H9 (cell line): Measurements from ENCODE around the gene NEB. TPM values are rescaled to one million over a fixed set of nuclear protein-coding genes. Genes with fewer than 3 reads are reported as not detected.

Source experiments
- DNase-seq: peaks from one replicate; pipeline ENCODE4 v3.0.0-alpha.2; 2017
- H2AFZ ChIP-seq: one replicate; pipeline ENCODE4 v1.6.1; 2013; ENCODE audit warnings: mild to moderate bottlenecking, low read length, control low read depth, moderate library complexity
- H2AK5ac ChIP-seq: 2 replicates; pipeline ENCODE4 v1.6.1; 2013; ENCODE audit warnings: low read length, control low read depth, mixed read lengths; ENCODE audit not compliant: insufficient read length
- H2BK120ac ChIP-seq: one replicate; pipeline ENCODE4 v1.6.1; 2013; ENCODE audit warnings: low read depth, mild to moderate bottlenecking, low read length, control low read depth, inconsistent platforms; ENCODE audit not compliant: poor library complexity, severe bottlenecking
- H2BK12ac ChIP-seq: 2 replicates; pipeline ENCODE4 v1.6.1; 2013; ENCODE audit warnings: low read length, control low read depth, mixed read lengths, low read depth; ENCODE audit not compliant: insufficient read length
- H2BK15ac ChIP-seq: 2 replicates; pipeline ENCODE4 v1.6.1; 2013; ENCODE audit warnings: low read depth, low read length, control low read depth
- H2BK20ac ChIP-seq: one replicate; pipeline ENCODE4 v1.6.1; 2013; ENCODE audit warnings: low read depth, mild to moderate bottlenecking, low read length, control low read depth, inconsistent platforms; ENCODE audit not compliant: poor library complexity, severe bottlenecking
- H2BK5ac ChIP-seq: 2 replicates; pipeline ENCODE4 v1.6.1; 2013; ENCODE audit warnings: low read length, control low read depth, mixed read lengths; ENCODE audit not compliant: insufficient read length
- H3K14ac ChIP-seq: 2 replicates; pipeline ENCODE4 v1.6.1; 2013; ENCODE audit warnings: low read length, control low read depth; ENCODE audit not compliant: insufficient read depth
- H3K18ac ChIP-seq: 2 replicates; pipeline ENCODE4 v1.6.1; 2013; ENCODE audit warnings: low read depth, mild to moderate bottlenecking, mixed read lengths, low read length, control low read depth; ENCODE audit not compliant: insufficient read length
- H3K23ac ChIP-seq: 2 replicates; pipeline ENCODE4 v1.6.1; 2013; ENCODE audit warnings: low read length, control low read depth, mixed read lengths, low read depth; ENCODE audit not compliant: insufficient read length
- H3K23me2 ChIP-seq: 2 replicates; pipeline ENCODE4 v1.6.1; 2013; ENCODE audit warnings: low read depth, mild to moderate bottlenecking, mixed read lengths, low read length, control low read depth; ENCODE audit not compliant: insufficient read length, poor library complexity, severe bottlenecking
- H3K27ac ChIP-seq: 2 replicates; pipeline ENCODE4 v1.5.1; 2013; ENCODE audit warnings: low read length, control low read depth, mixed read lengths, low read depth; ENCODE audit not compliant: insufficient read length
- H3K27me3 ChIP-seq: 2 replicates; pipeline ENCODE4 v1.6.1; 2013; ENCODE audit warnings: low read length, control low read depth, inconsistent platforms; ENCODE audit not compliant: insufficient read depth
- H3K4ac ChIP-seq: 2 replicates; pipeline ENCODE4 v1.6.1; 2013; ENCODE audit warnings: low read depth, mild to moderate bottlenecking, control low read depth, inconsistent platforms, low read length, moderate library complexity
- H3K4me1 ChIP-seq: 2 replicates; pipeline ENCODE4 v1.6.1; 2013; ENCODE audit warnings: low read length, control low read depth, inconsistent platforms; ENCODE audit not compliant: insufficient read depth
- H3K4me2 ChIP-seq: 2 replicates; pipeline ENCODE4 v1.6.1; 2013; ENCODE audit warnings: low read length, control low read depth, mixed read lengths; ENCODE audit not compliant: insufficient read length, insufficient read depth
- H3K56ac ChIP-seq: 2 replicates; pipeline ENCODE4 v1.6.1; 2013; ENCODE audit warnings: low read depth, mild to moderate bottlenecking, mixed read lengths, low read length, control low read depth; ENCODE audit not compliant: insufficient read length
- H3K79me1 ChIP-seq: 2 replicates; pipeline ENCODE4 v1.6.1; 2013; ENCODE audit warnings: low read depth, mild to moderate bottlenecking, moderate library complexity, low read length, control low read depth, inconsistent platforms; ENCODE audit not compliant: insufficient read depth, poor library complexity, severe bottlenecking
- H3K79me2 ChIP-seq: 2 replicates; pipeline ENCODE4 v1.6.1; 2013; ENCODE audit warnings: low read length, control low read depth, inconsistent platforms; ENCODE audit not compliant: insufficient read depth
- H3K9ac ChIP-seq: 2 replicates; pipeline ENCODE4 v1.6.1; 2013; ENCODE audit warnings: low read length, control low read depth, mixed read lengths; ENCODE audit not compliant: insufficient read length; ENCODE audit errors: extremely low read depth
- H3K9me3 ChIP-seq: one replicate; pipeline ENCODE4 v1.6.1; 2013; ENCODE audit warnings: low read depth, low read length, inconsistent platforms; ENCODE audit not compliant: control insufficient read depth
- H3T11ph ChIP-seq: one replicate; pipeline ENCODE4 v1.6.1; 2013; ENCODE audit warnings: mild to moderate bottlenecking, low read length, control low read depth, inconsistent platforms
- H4K20me1 ChIP-seq: one replicate; pipeline ENCODE4 v1.6.1; 2013; ENCODE audit not compliant: control insufficient read depth, insufficient read length, insufficient read depth
- H4K5ac ChIP-seq: 2 replicates; pipeline ENCODE4 v1.6.1; 2013; ENCODE audit warnings: low read depth, mild to moderate bottlenecking, mixed read lengths, low read length, control low read depth; ENCODE audit not compliant: insufficient read length
- H4K8ac ChIP-seq: replicated peaks from 2 replicates; pipeline ENCODE4 v1.6.1; 2013; ENCODE audit warnings: low read length, control low read depth, mixed read lengths, low read depth; ENCODE audit not compliant: insufficient read length
- H4K91ac ChIP-seq: 2 replicates; pipeline ENCODE4 v1.6.1; 2013; ENCODE audit warnings: low read depth, mild to moderate bottlenecking, moderate library complexity, mixed read lengths, low read length, control low read depth; ENCODE audit not compliant: insufficient read length
- H3K27ac Mint-ChIP-seq, 3 experiments: 2 replicates in 2 of 3; 3 replicates in 1 of 3; pipeline ENCODE4 v1.8.0; 2020 to 2021; ENCODE audit warnings: mixed read lengths in 3 of 3, mild to moderate bottlenecking in 1 of 3, moderate library complexity in 1 of 3
- H3K27me3 Mint-ChIP-seq: 2 replicates; pipeline ENCODE4 v1.8.0; 2021; ENCODE audit warnings: low read depth, mild to moderate bottlenecking, moderate library complexity, mixed read lengths
- H3K36me3 Mint-ChIP-seq, 3 experiments: 2 replicates in 2 of 3; 3 replicates in 1 of 3; pipeline ENCODE4 v1.8.0; 2020 to 2021; ENCODE audit warnings: low read depth in 3 of 3, mixed read lengths in 3 of 3; ENCODE audit not compliant: insufficient read depth in 1 of 3
- H3K4me1 Mint-ChIP-seq, 2 experiments: 2 replicates each; pipeline ENCODE4 v1.8.0; 2020; ENCODE audit warnings: mixed read lengths in 2 of 2
- H3K4me3 Mint-ChIP-seq, 2 experiments: 2 replicates in 1 of 2; 3 replicates in 1 of 2; pipeline ENCODE4 v1.8.0; 2020 to 2021; ENCODE audit warnings: mild to moderate bottlenecking in 2 of 2, mixed read lengths in 2 of 2, moderate library complexity in 1 of 2
- H3K9me3 Mint-ChIP-seq, 2 experiments: 2 replicates in 1 of 2; 3 replicates in 1 of 2; pipeline ENCODE4 v1.8.0; 2020; ENCODE audit warnings: mild to moderate bottlenecking in 2 of 2, mixed read lengths in 2 of 2, moderate library complexity in 1 of 2
- WGBS: extraction: QIAGEN DNeasy Blood & Tissue Kit; methylation state at CpG from one replicate; pipeline ENCODE4 v1.1.7; 2013; ENCODE audit warnings: missing lambda C conversion rate, low lambda C conversion rate, mixed read lengths; ENCODE audit not compliant: insufficient read length; ENCODE audit errors: extremely low coverage; 5-methylcytosine and 5-hydroxymethylcytosine counted together
- total RNA-seq: library from RNA; stranded (reverse); gene quantifications from 2 replicates; pipeline ENCODE4 v1.2.1, GENCODE V29; 2021
- TF ChIP-seq, protein P1 (sequence below): fragments of 200-600 bp; sonication (generic); conservative IDR thresholded peaks from 3 replicates; pipeline ENCODE4 v1.8.0; 2021; ENCODE audit warnings: antibody characterized with exemption, mild to moderate bottlenecking

The NEB gene
- total RNA-seq, 1 experiment from 2014 or later: 0.98 TPM

DNA sequence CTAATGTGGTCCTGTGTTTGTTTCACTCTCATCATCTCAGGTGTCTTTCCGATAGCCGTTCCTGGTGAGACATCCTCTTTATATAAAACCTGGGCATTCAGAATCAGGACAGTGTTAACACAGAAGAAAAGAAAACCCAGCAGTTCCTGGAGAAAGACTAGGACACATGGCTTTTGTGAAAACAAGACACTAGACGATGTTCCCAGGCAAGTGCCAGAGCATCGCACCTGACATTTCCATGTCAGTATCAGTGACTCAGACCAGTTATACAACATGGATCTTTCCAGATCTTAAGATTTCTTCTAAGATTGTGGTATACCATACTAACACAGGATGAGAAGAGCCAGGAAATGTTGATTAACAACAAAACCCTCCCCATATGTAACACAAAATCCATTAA is 228.1 kb downstream of the NEB start:
- Histone ChIP-seq H3K4me1 (no peaks in the 10 kb centered on the region), H2BK120ac (no peak overlapping the region), H2BK5ac (no peak overlapping the region), H3K4me2 (no peak overlapping the region), H3K79me1 (no peaks in the 10 kb centered on the region), H3T11ph (no peak overlapping the region), H3K79me2 (no peaks in the 10 kb centered on the region), H4K20me1 (no peaks in the 10 kb centered on the region), H3K18ac (no peak overlapping the region), H3K14ac (no peak overlapping the region), H3K4ac (no peak overlapping the region), H3K56ac (no peak overlapping the region), H3K27me3 (no peaks in the 10 kb centered on the region), H4K91ac (no peak overlapping the region), H4K8ac (no peak overlapping the region), H2BK20ac (no peak overlapping the region), H3K23ac (no peak overlapping the region), H3K23me2 (no peaks in the 10 kb centered on the region), H3K27ac (no peak overlapping the region), H3K9me3 (no peaks in the 10 kb centered on the region), H2AFZ (no peak overlapping the region), H4K5ac (no peak overlapping the region), H2BK12ac (no peak overlapping the region), H2AK5ac (no peak overlapping the region), H3K9ac (no peak overlapping the region), H2BK15ac (no peak overlapping the region)
- no peak for DNase-seq
- Mint-ChIP-seq H3K36me3 (no peaks in the 10 kb centered on the region), H3K9me3 (no peaks in the 10 kb centered on the region), H3K27ac (no peak overlapping the region), H3K4me1 (peaks cover 5 to 10% of the 10 kb centered on the region in 2 experiments), H3K4me3 (no peak overlapping the region), H3K27me3 (no peaks in the 10 kb centered on the region)
- TF ChIP-seq, protein P1, sequence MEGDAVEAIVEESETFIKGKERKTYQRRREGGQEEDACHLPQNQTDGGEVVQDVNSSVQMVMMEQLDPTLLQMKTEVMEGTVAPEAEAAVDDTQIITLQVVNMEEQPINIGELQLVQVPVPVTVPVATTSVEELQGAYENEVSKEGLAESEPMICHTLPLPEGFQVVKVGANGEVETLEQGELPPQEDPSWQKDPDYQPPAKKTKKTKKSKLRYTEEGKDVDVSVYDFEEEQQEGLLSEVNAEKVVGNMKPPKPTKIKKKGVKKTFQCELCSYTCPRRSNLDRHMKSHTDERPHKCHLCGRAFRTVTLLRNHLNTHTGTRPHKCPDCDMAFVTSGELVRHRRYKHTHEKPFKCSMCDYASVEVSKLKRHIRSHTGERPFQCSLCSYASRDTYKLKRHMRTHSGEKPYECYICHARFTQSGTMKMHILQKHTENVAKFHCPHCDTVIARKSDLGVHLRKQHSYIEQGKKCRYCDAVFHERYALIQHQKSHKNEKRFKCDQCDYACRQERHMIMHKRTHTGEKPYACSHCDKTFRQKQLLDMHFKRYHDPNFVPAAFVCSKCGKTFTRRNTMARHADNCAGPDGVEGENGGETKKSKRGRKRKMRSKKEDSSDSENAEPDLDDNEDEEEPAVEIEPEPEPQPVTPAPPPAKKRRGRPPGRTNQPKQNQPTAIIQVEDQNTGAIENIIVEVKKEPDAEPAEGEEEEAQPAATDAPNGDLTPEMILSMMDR: no peak
- WGBS: no CpG with 5 or more reads among the region's 4 CpGs
